Measurements from ENCODE around the gene SEZ6. TPM values are rescaled to one million over a fixed set of nuclear protein-coding genes. Genes with fewer than 3 reads are reported as not detected.
A peak's percentile ranks its signal among the peaks of the same experiment; 100 is the strongest.

SEZ6 gene
- total RNA-seq, 1 experiment from 2014 or later, result not detected

- Histone ChIP-seq H3K9me3 (no peaks in the 10 kb centered on the region), H3K4me3 (no peak overlapping the region), H3K27me3 (no peaks in the 10 kb centered on the region), H3K36me3 (peaks cover 96% of the 10 kb centered on the region)
- DNase-seq, result no peak
These were observed 88.4 kb downstream of the SEZ6 start for GRCh38 chr17:28917465-28917864.

- no peaks in the 10 kb centered on the region for H3K27me3 ChIP-seq
- peaks cover 96% of the 10 kb centered on the region for H3K36me3 ChIP-seq
- DNase-seq, result no peak
- H3K4me3 ChIP-seq, result no peak overlapping the region
- no peaks in the 10 kb centered on the region for H3K9me3 ChIP-seq
These were observed 88.8 kb downstream of the SEZ6 start for GRCh38 chr17:28917029-28917428.

GRCh38 chr17:28916302-28916934 lies 89.4 kb downstream of the SEZ6 start:
- no peaks in the 10 kb centered on the region for H3K27me3 ChIP-seq
- no peaks in the 10 kb centered on the region for H3K9me3 ChIP-seq
- peaks cover 95% of the 10 kb centered on the region for H3K36me3 ChIP-seq
- no peak for DNase-seq
- no peak overlapping the region for H3K4me3 ChIP-seq

- DNase-seq, result no peak
These were observed 92.9 kb downstream of the SEZ6 start for GRCh38 chr17:28912938-28913333.

DNA sequence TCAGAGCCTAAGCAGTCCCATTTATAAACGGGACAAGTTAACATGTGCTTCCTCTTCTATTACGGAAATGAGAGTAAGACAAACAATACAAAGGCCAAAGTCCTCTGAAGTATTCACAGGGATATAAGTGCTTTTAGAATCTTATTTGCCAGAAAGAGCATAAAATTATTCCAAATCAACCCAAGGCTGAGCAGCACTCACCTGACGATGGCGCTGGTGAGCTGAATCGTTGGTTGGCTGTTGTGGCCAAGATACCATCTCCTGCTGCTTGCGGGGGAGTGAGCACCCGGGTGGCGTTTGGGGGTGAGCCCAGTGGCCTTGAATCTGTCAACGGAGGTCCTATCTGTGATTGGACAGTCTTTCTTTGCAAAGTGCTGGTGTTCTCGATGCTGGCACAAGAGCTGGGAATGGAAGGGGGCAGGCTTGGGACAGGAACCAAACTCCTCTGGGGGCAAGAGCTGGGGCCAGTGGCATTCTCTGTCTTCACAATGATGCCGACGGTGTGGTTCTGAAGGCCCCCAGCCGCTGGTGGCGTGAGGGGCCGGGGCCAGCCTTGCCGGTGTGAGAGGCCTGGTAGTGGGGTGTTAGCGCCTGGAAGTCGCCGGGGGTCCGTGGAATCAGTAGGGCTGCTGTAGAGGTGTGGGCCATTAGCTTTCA lies 93.4 kb downstream of the SEZ6 start:
- no peaks in the 10 kb centered on the region for H3K9me3 ChIP-seq
- DNase-seq, result no peak
- H3K36me3 ChIP-seq, result peaks cover 95% of the 10 kb centered on the region
- no peak overlapping the region for H3K4me3 ChIP-seq
- no peaks in the 10 kb centered on the region for H3K27me3 ChIP-seq

More at GRCh38 chr17:28912938-28913333, 92.9 kb downstream of the SEZ6 start:
- Histone ChIP-seq H3K9me3 (no peaks in the 10 kb centered on the region), H3K36me3 (peaks cover 95% of the 10 kb centered on the region), H3K4me3 (no peak overlapping the region), H3K27me3 (no peaks in the 10 kb centered on the region)

GRCh38 chr17:28911411-28912045 lies 94.3 kb downstream of the SEZ6 start:
- no peak for DNase-seq

GRCh38 chr17:28910534-28910933 lies 95.3 kb downstream of the SEZ6 start:
- Histone ChIP-seq H3K36me3 (peaks cover 95% of the 10 kb centered on the region), H3K27me3 (no peaks in the 10 kb centered on the region), H3K4me3 (no peak overlapping the region), H3K9me3 (no peaks in the 10 kb centered on the region)
- no peak for DNase-seq

More at GRCh38 chr17:28911411-28912045, 94.3 kb downstream of the SEZ6 start:
- Histone ChIP-seq H3K9me3 (no peaks in the 10 kb centered on the region), H3K4me3 (no peak overlapping the region), H3K36me3 (peaks cover 95% of the 10 kb centered on the region), H3K27me3 (no peaks in the 10 kb centered on the region)

DNA sequence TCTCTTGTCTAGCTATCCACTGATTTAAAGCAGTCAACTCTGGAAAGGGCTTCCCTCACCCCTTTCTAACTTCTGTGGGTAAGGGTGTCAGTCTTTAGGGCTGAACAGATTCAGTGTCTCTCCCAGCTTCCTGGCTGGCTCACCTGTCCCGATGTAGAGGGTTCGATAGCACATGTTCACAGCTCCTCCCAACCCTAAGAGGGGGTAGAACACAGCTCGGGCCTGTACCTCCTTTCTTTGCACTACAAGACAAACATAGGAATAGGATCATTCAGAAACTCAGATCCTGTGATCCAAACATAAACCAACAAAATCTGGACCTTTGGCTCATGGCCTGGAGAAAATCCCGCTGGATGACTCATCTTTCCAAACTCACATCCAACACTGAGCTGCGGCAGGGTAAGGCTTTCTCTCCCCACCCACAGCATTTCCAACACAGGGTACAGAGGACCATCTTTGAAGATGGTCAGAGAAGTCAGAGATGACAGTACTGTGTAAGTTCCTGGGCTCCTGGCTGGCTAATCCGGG lies 97.1 kb downstream of the SEZ6 start:
- H3K9me3 ChIP-seq, result no peaks in the 10 kb centered on the region
- no peaks in the 10 kb centered on the region for H3K27me3 ChIP-seq
- DNase-seq, result peak; percentile 69
- H3K36me3 ChIP-seq, result peaks cover 83% of the 10 kb centered on the region
- H3K4me3 ChIP-seq, result no peak overlapping the region

DNA sequence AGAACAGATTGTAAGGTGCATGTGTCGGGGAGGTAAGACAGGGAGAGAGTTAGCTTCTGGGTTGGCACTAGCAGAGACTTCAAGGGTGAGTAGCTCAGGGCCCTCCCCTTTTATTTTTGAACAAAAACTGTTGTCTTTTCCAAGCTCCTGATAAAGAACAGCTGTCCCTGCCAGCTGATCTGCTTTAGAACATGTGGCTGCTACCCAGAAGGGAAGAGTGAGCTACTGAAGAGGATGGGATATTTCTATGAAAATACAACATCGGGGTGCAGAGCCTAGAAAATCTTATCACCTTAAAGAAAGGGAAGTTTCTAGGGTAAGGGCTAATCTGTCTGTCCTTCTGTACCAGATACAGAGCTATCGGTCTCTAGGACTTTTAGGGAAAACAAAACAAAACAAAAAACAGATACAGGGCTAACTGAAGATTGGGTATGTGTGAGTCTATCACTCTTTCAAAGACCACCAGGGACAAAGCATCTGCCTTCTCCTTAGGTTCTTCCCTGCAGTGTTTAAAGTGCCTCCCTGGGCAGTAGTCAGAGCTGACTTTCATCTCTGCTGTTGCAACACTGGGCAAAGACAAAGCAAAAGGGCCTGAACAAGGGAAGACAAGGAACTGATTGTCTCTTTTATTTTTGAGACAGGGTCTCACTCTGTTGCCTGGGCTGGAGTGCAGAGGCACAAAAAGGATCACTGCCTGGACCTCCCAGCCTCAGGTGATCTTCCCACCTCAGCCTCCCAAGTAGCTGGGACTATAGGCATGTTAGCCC lies 97.9 kb downstream of the SEZ6 start:
- Histone ChIP-seq H3K4me3 (no peak overlapping the region), H3K36me3 (peaks cover 75% of the 10 kb centered on the region), H3K27me3 (no peaks in the 10 kb centered on the region), H3K9me3 (no peaks in the 10 kb centered on the region)
- DNase-seq, result no peak

GRCh38 chr17:28906706-28907438 lies 99.0 kb downstream of the SEZ6 start:
- H3K27me3 ChIP-seq, result peaks cover 2% of the 10 kb centered on the region; the same call in 1 of the 2 replicates
- no peaks in the 10 kb centered on the region for H3K9me3 ChIP-seq
- no peak overlapping the region for H3K4me3 ChIP-seq
- no peak for DNase-seq
- peaks cover 66% of the 10 kb centered on the region for H3K36me3 ChIP-seq

DNA sequence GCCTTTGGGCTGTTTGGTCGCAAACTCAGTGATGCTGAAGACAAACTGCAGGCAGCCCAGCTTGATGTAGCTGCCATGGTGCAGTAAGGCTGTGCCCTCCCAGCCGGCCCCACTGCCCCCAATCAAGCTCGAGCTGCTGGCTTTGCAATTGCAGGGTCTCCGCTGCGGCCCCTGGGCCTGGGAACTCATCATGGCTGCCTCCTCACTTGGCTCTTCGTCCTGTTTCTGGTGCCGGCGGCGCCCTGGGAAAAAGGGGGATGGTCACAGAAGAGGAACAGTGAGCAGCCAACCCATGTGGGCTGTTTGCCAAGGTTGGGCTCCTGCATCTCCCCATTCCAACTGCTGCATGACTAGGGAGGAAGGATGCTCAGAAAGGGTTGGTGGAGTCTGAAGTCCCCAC lies 99.6 kb downstream of the SEZ6 start:
- Histone ChIP-seq H3K36me3 (peaks cover 62% of the 10 kb centered on the region), H3K27me3 (peaks cover 2% of the 10 kb centered on the region; the same call in 1 of the 2 replicates), H3K9me3 (no peaks in the 10 kb centered on the region), H3K4me3 (no peak overlapping the region)
- no peak for DNase-seq

Other genes with a start within 250 kb of the SEZ6 start
- gene FAM222B, start 163.2 kb downstream of the SEZ6 start, total RNA-seq (2014; rRNA removed; shearing (Covaris generic); ENCODE audit: low replicate concordance), result 0.05 and 0.46 TPM in 2 replicates
- gene ERAL1, start 151.0 kb downstream of the SEZ6 start, total RNA-seq (2014; rRNA removed; shearing (Covaris generic); ENCODE audit: low replicate concordance), result 34.5 and 60.8 TPM in 2 replicates
- gene FLOT2, start 108.3 kb downstream of the SEZ6 start, total RNA-seq (2014; rRNA removed; shearing (Covaris generic); ENCODE audit: low replicate concordance), result 72.9 and 85.2 TPM in 2 replicates
- 10.3 and 12.0 TPM in 2 replicates for gene DHRS13, start 103.0 kb downstream of the SEZ6 start, total RNA-seq (2014; rRNA removed; shearing (Covaris generic); ENCODE audit: low replicate concordance)
- 4.8 and 8.4 TPM in 2 replicates for gene PHF12, start 54.5 kb downstream of the SEZ6 start, total RNA-seq (2014; rRNA removed; shearing (Covaris generic); ENCODE audit: low replicate concordance)
- gene PIPOX, start 37.1 kb upstream of the SEZ6 start, total RNA-seq (2014; rRNA removed; shearing (Covaris generic); ENCODE audit: low replicate concordance), result 0.69 and 1.6 TPM in 2 replicates
- gene MYO18A, start 174.4 kb upstream of the SEZ6 start, total RNA-seq (2014; rRNA removed; shearing (Covaris generic); ENCODE audit: low replicate concordance), result 13.7 and 23.2 TPM in 2 replicates
- 0.69 TPM in 1 of 2 replicates, not detected in the other for gene CRYBA1, start 240.8 kb upstream of the SEZ6 start, total RNA-seq (2014; rRNA removed; shearing (Covaris generic); ENCODE audit: low replicate concordance)